ENCODE results near the gene CALB2. TPM values are rescaled to one million over a fixed set of nuclear protein-coding genes. Genes with fewer than 3 reads are reported as not detected.

The CALB2 gene
- polyA plus RNA-seq, 1 donor from 2014 or later: 1.1 TPM

DNA sequence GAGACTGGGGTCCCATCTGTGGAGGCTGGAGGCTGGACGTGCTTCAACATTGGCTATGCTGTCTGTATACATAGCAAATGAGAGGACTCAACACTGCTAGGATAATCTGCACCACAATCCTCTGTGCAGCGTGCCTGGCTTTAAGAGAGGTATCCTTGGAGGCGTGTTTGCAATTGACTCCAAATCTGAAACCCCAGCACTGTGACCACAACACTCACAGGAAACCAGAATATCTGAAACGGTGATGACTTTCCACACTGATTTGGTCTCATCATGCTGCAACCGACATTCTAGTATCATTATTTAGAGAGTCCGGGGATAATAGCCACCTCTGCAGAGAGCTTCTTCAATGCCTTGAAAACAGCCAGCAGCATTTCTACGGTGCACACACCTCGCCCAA is 48.2 kb downstream of the CALB2 start:
- H3K27me3 ChIP-seq (ENCODE audit: insufficient read depth, low read depth, low read length): no peaks in the 10 kb centered on the region
- no peaks in the 10 kb centered on the region for H4K20me1 ChIP-seq (ENCODE audit: insufficient read depth)
- H3K9me3 ChIP-seq (ENCODE audit: low read length): no peaks in the 10 kb centered on the region
- H3K79me2 ChIP-seq (replicated peaks; ENCODE audit: insufficient read depth, low read length): no peaks in the 10 kb centered on the region
- TF ChIP-seq POLR2AphosphoS5 (IDR thresholded peaks at IDR 0.05) (no peak), TAF1 (IDR thresholded peaks at IDR 0.05; ENCODE audit: low read depth) (no peak), SMC3 (conservative IDR thresholded peaks at IDR 0.05; ENCODE audit: poor library complexity) (no peak), RAD21 (conservative IDR thresholded peaks at IDR 0.05) (no peak), MXI1 (conservative IDR thresholded peaks at IDR 0.05; ENCODE audit: poor library complexity, severe bottlenecking) (no peak), EP300 (conservative IDR thresholded peaks at IDR 0.05; ENCODE audit: poor library complexity, severe bottlenecking) (no peak), EZH2 (IDR thresholded peaks at IDR 0.05; ENCODE audit: borderline replicate concordance, insufficient read depth, low read length, poor library complexity, severe bottlenecking) (no peak)
- TF ChIP-seq, protein P1, sequence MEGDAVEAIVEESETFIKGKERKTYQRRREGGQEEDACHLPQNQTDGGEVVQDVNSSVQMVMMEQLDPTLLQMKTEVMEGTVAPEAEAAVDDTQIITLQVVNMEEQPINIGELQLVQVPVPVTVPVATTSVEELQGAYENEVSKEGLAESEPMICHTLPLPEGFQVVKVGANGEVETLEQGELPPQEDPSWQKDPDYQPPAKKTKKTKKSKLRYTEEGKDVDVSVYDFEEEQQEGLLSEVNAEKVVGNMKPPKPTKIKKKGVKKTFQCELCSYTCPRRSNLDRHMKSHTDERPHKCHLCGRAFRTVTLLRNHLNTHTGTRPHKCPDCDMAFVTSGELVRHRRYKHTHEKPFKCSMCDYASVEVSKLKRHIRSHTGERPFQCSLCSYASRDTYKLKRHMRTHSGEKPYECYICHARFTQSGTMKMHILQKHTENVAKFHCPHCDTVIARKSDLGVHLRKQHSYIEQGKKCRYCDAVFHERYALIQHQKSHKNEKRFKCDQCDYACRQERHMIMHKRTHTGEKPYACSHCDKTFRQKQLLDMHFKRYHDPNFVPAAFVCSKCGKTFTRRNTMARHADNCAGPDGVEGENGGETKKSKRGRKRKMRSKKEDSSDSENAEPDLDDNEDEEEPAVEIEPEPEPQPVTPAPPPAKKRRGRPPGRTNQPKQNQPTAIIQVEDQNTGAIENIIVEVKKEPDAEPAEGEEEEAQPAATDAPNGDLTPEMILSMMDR (IDR thresholded peaks at IDR 0.05; ENCODE audit: poor library complexity, severe bottlenecking): no peak
- TF ChIP-seq, protein P2, sequence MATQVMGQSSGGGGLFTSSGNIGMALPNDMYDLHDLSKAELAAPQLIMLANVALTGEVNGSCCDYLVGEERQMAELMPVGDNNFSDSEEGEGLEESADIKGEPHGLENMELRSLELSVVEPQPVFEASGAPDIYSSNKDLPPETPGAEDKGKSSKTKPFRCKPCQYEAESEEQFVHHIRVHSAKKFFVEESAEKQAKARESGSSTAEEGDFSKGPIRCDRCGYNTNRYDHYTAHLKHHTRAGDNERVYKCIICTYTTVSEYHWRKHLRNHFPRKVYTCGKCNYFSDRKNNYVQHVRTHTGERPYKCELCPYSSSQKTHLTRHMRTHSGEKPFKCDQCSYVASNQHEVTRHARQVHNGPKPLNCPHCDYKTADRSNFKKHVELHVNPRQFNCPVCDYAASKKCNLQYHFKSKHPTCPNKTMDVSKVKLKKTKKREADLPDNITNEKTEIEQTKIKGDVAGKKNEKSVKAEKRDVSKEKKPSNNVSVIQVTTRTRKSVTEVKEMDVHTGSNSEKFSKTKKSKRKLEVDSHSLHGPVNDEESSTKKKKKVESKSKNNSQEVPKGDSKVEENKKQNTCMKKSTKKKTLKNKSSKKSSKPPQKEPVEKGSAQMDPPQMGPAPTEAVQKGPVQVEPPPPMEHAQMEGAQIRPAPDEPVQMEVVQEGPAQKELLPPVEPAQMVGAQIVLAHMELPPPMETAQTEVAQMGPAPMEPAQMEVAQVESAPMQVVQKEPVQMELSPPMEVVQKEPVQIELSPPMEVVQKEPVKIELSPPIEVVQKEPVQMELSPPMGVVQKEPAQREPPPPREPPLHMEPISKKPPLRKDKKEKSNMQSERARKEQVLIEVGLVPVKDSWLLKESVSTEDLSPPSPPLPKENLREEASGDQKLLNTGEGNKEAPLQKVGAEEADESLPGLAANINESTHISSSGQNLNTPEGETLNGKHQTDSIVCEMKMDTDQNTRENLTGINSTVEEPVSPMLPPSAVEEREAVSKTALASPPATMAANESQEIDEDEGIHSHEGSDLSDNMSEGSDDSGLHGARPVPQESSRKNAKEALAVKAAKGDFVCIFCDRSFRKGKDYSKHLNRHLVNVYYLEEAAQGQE (IDR thresholded peaks at IDR 0.05; ENCODE audit: borderline replicate concordance): no peak
- H3K9me2 ChIP-seq (ENCODE audit: insufficient read depth, low read length): no peaks in the 10 kb centered on the region
- no peak overlapping the region for H3K4me3 ChIP-seq (ENCODE audit: low read length)
- H3K4me2 ChIP-seq (ENCODE audit: low read length): no peak overlapping the region
- no peak overlapping the region for H3K27ac ChIP-seq (ENCODE audit: low read length)
- no peak overlapping the region for H3K9ac ChIP-seq (ENCODE audit: low read length)
- no peaks in the 10 kb centered on the region for H3F3A ChIP-seq (ENCODE audit: insufficient read depth, low read length, poor library complexity, severe bottlenecking)
- no peaks in the 10 kb centered on the region for H3K36me3 ChIP-seq (ENCODE audit: insufficient read depth, low read length)
- H2AFZ ChIP-seq (ENCODE audit: low read depth, low read length): no peak overlapping the region

DNA sequence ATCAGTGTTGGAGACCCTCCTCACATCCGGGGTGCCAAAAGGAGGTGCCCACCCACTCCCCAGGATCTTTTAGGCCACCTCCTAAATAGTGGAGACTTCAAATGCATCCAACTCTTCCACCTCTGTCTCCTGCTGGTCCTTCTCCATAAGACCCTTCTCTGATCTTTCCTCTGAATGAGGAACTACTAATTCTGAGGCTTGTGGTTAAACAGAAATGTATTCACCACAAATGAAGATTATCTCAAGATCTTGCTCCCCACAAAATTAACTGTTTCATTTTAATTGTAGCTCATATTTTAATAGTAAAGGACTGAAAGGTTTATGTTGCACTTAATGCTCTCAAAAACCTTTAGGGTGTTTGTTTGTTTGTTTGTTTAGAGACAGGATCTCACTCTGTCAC is 49.2 kb downstream of the CALB2 start:
- Histone ChIP-seq H3K79me2 (replicated peaks; ENCODE audit: insufficient read depth, low read length) (no peaks in the 10 kb centered on the region), H3K27me3 (ENCODE audit: insufficient read depth, low read depth, low read length) (no peaks in the 10 kb centered on the region), H3F3A (ENCODE audit: insufficient read depth, low read length, poor library complexity, severe bottlenecking) (no peaks in the 10 kb centered on the region), H4K20me1 (ENCODE audit: insufficient read depth) (no peaks in the 10 kb centered on the region), H3K27ac (ENCODE audit: low read length) (no peak overlapping the region), H3K9me2 (ENCODE audit: insufficient read depth, low read length) (no peaks in the 10 kb centered on the region), H3K4me2 (ENCODE audit: low read length) (no peak overlapping the region), H3K4me3 (ENCODE audit: low read length) (no peak overlapping the region), H3K36me3 (ENCODE audit: insufficient read depth, low read length) (no peaks in the 10 kb centered on the region), H2AFZ (ENCODE audit: low read depth, low read length) (no peak overlapping the region), H3K9ac (ENCODE audit: low read length) (no peak overlapping the region), H3K9me3 (ENCODE audit: low read length) (no peaks in the 10 kb centered on the region)
- TF ChIP-seq EZH2 (IDR thresholded peaks at IDR 0.05; ENCODE audit: borderline replicate concordance, insufficient read depth, low read length, poor library complexity, severe bottlenecking) (no peak), RAD21 (conservative IDR thresholded peaks at IDR 0.05) (no peak), SMC3 (conservative IDR thresholded peaks at IDR 0.05; ENCODE audit: poor library complexity) (no peak), TAF1 (IDR thresholded peaks at IDR 0.05; ENCODE audit: low read depth) (no peak), MXI1 (conservative IDR thresholded peaks at IDR 0.05; ENCODE audit: poor library complexity, severe bottlenecking) (no peak), POLR2AphosphoS5 (IDR thresholded peaks at IDR 0.05) (no peak), EP300 (conservative IDR thresholded peaks at IDR 0.05; ENCODE audit: poor library complexity, severe bottlenecking) (no peak)
- TF ChIP-seq, protein P1 (IDR thresholded peaks at IDR 0.05; ENCODE audit: poor library complexity, severe bottlenecking): no peak
- TF ChIP-seq, protein P2 (IDR thresholded peaks at IDR 0.05; ENCODE audit: borderline replicate concordance): no peak

Data from neural cell (in vitro differentiated cells).